A549 (cell line): ENCODE results near the gene PIK3CB.

Experiments used
- BCL3 ChIP-seq: fragments of >200 bp; sonication (Bioruptor Twin); formaldehyde crosslinking; IDR thresholded peaks from 3 replicates; pipeline ENCODE4 v1.6.1; 2016
- CTCF ChIP-seq: fragments of >200 bp; sonication (Bioruptor Twin); formaldehyde crosslinking; IDR thresholded peaks from 3 replicates; pipeline ENCODE4 v1.5.1; 2016
- HMGXB4 ChIP-seq: fragments of 250-450 bp; sonication (Bioruptor Pico); IDR thresholded peaks from 2 replicates; pipeline ENCODE4 v1.5.0; 2021; ENCODE audit warnings: mild to moderate bottlenecking, moderate library complexity, borderline replicate concordance
- JUN ChIP-seq, 2 experiments: fragments of >200 bp; sonication (Bioruptor Twin); formaldehyde crosslinking; IDR thresholded peaks; 2 replicates in 1 of 2; 3 replicates in 1 of 2; pipeline ENCODE4 v1.6.1; 2016 to 2017
- MAFK ChIP-seq: fragments of 450-650 bp; IDR thresholded peaks from 2 replicates; pipeline ENCODE4 v1.6.1; 2014; ENCODE audit not compliant: partially characterized antibody
- MAX ChIP-seq: IDR thresholded peaks from 2 replicates; pipeline ENCODE4 v1.6.1; 2012
- NFE2L2 ChIP-seq: fragments of 150-350 bp; conservative IDR thresholded peaks from 2 replicates; pipeline ENCODE4 v1.6.1; 2014; ENCODE audit warnings: low read length
- POLR2A ChIP-seq: IDR thresholded peaks from 2 replicates; pipeline ENCODE4 v1.6.1; 2012; ENCODE audit warnings: mild to moderate bottlenecking, low read length
- RAD21 ChIP-seq, 2 experiments: fragments of >200 bp in 1 of 2; sonication (Bioruptor Twin) in 1 of 2; formaldehyde crosslinking in 1 of 2; IDR thresholded peaks in 1 of 2; conservative IDR thresholded peaks in 1 of 2; 2 replicates in 1 of 2; 3 replicates in 1 of 2; pipeline ENCODE4 v1.6.1; 2012 to 2018; ENCODE audit warnings: inconsistent platforms in 1 of 2
- REST ChIP-seq: fragments of 200-600 bp; sonication (generic); IDR thresholded peaks from 2 replicates; pipeline ENCODE4 v1.6.1; 2016; ENCODE audit warnings: antibody characterized with exemption, mild to moderate bottlenecking, moderate library complexity
- RFX5 ChIP-seq: fragments of 450-650 bp; IDR thresholded peaks from 2 replicates; pipeline ENCODE4 v1.7.1; 2014; ENCODE audit warnings: antibody characterized with exemption, mild to moderate bottlenecking, moderate library complexity
- SMC3 ChIP-seq: fragments of >200 bp; sonication (Bioruptor Twin); formaldehyde crosslinking; IDR thresholded peaks from 3 replicates; pipeline ENCODE4 v1.6.1; 2018; ENCODE audit warnings: inconsistent platforms

GRCh38 chr3:138877226-138877625 lies 42.5 kb upstream of the PIK3CB start:
- TF ChIP-seq RFX5: no peak
- TF ChIP-seq BCL3: no peak
- no peak for TF ChIP-seq HMGXB4
- no peak for TF ChIP-seq CTCF
- TF ChIP-seq JUN (IDR thresholded peaks at IDR 0.05): no peak
- TF ChIP-seq POLR2A: no peak
- no peak for TF ChIP-seq SMC3
- no peak for TF ChIP-seq RAD21 (conservative IDR thresholded peaks at IDR 0.05 in 1 of 2, IDR thresholded peaks at IDR 0.05 in 1 of 2)
- no peak for TF ChIP-seq MAX
- TF ChIP-seq MAFK: no peak
- TF ChIP-seq REST: no peak
- TF ChIP-seq NFE2L2: no peak
